ENCODE measurements around the gene CLSTN1. TPM values are rescaled to one million over a fixed set of nuclear protein-coding genes. Genes with fewer than 3 reads are reported as not detected.

CLSTN1 gene
- total and polyA plus RNA-seq, 10 of the 15 experiments (the other 5 are each of a cell fraction or from before 2014, with no cell fraction given), result 2.7 to 64.4 (median 23.2) TPM

DNA sequence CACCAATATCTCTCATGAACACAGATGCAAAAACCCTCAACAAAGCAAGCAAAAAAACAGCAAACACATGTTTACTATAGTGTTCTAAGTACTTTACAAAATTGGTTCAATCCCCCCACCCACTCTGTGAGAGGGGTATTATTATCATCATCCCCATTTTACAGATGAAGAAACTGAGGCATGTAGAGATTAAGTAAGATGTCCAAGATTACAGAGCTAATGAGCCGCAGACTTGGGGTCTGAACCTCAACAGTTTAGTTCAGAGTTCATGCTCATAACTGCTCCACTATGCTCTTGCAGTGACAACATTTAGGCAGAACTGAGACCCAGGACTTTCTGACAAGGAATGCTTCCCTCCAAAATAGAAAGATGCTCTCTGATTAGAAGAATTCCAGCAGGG lies 21.9 kb downstream of the CLSTN1 start:
- intact Hi-C loops (cut with micrococcal nuclease; ENCODE audit: unreplicated experiment) (no loop called here), in situ Hi-C loops (cut with MboI) (no loop called here)
- Histone ChIP-seq H4K20me1 (ENCODE audit: control insufficient read depth, insufficient read depth) (no peaks in the 10 kb centered on the region), H3K9me3 (replicated peaks; ENCODE audit: control insufficient read depth, insufficient read depth, low read length) (no peaks in the 10 kb centered on the region), H3K36me3 (ENCODE audit: control insufficient read depth in 2 of 2, insufficient read depth in 2 of 2, low read length in 1 of 2) (no peaks in the 10 kb centered on the region; a peak in 1 of 4 replicates), H3K4me3 (no peak overlapping the region), H3K79me2 (ENCODE audit: control insufficient read depth, insufficient read depth, low read length) (peaks cover 44% of the 10 kb centered on the region), H3K4me1 (ENCODE audit: control insufficient read depth, insufficient read depth, low read length) (peaks cover 11% of the 10 kb centered on the region; the same call in 1 of the 2 replicates), H3K4me2 (ENCODE audit: control insufficient read depth, insufficient read depth) (no peak overlapping the region), H3K27ac (ENCODE audit: control insufficient read depth, insufficient read depth) (no peak overlapping the region), H2AFZ (ENCODE audit: control insufficient read depth, low read depth, low read length) (no peak overlapping the region), H3K9ac (ENCODE audit: control insufficient read depth, insufficient read depth, low read length) (no peak overlapping the region), H3K27me3 (replicated peaks in 1 of 2; ENCODE audit: control insufficient read depth in 2 of 2, insufficient read depth in 2 of 2, low read length in 1 of 2) (no peaks in the 10 kb centered on the region)
- DNase-seq (ENCODE audit: low read depth, low spot score) (no peak), FAIRE-seq (no peak), ATAC-seq (no peak)
- RAD21 ChIA-PET (ENCODE audit: unreplicated experiment), result interaction anchor here (1.3 kb wide), 1 partner anchor 17 kb away, joined by 5 read pairs; no protein-coding TSS in a partner anchor
- CTCF ChIA-PET, result interaction anchor here (1.0 to 2.0 kb wide), 4 partner anchors 12 to 62 kb away, joined by 3 to 5 read pairs (median 4); no protein-coding TSS in a partner anchor
- TF ChIP-seq NRF1 (conservative IDR thresholded peaks at IDR 0.05; ENCODE audit: low read depth, low read length) (no peak), RAD21 (IDR thresholded peaks at IDR 0.05; ENCODE audit: insufficient read depth, low read depth, low read length) (no peak), HDAC6 (IDR thresholded peaks at IDR 0.05; ENCODE audit: unreplicated experiment) (no peak), NFYB (IDR thresholded peaks at IDR 0.05; ENCODE audit: insufficient read depth, low read depth, low read length) (no peak), ZZZ3 (IDR thresholded peaks at IDR 0.05; ENCODE audit: control insufficient read depth, insufficient read length, low read depth) (no peak)
- TF ChIP-seq, protein P1, sequence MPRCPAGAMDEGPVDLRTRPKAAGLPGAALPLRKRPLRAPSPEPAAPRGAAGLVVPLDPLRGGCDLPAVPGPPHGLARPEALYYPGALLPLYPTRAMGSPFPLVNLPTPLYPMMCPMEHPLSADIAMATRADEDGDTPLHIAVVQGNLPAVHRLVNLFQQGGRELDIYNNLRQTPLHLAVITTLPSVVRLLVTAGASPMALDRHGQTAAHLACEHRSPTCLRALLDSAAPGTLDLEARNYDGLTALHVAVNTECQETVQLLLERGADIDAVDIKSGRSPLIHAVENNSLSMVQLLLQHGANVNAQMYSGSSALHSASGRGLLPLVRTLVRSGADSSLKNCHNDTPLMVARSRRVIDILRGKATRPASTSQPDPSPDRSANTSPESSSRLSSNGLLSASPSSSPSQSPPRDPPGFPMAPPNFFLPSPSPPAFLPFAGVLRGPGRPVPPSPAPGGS (IDR thresholded peaks at IDR 0.05; ENCODE audit: borderline replicate concordance, insufficient read depth, low read depth, low read length, poor library complexity, severe bottlenecking), result no peak
- TF ChIP-seq, protein P2, sequence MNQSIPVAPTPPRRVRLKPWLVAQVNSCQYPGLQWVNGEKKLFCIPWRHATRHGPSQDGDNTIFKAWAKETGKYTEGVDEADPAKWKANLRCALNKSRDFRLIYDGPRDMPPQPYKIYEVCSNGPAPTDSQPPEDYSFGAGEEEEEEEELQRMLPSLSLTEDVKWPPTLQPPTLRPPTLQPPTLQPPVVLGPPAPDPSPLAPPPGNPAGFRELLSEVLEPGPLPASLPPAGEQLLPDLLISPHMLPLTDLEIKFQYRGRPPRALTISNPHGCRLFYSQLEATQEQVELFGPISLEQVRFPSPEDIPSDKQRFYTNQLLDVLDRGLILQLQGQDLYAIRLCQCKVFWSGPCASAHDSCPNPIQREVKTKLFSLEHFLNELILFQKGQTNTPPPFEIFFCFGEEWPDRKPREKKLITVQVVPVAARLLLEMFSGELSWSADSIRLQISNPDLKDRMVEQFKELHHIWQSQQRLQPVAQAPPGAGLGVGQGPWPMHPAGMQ (IDR thresholded peaks at IDR 0.05; ENCODE audit: borderline replicate concordance), result no peak
- no TSS peak for BruUV-seq (replicated peaks)
- WGBS (ENCODE audit: insufficient coverage, insufficient replicate concordance, low lambda C conversion rate, missing lambda C conversion rate), result 95% methylated on average over 1 of the region's 1 CpG
- SMC1A ChIA-PET (ENCODE audit: uncharacterized antibody, unreplicated experiment), result interaction anchor here (1.0 to 1.6 kb wide), 4 partner anchors 15 to 57 kb away, joined by 3 to 6 read pairs (median 4); no protein-coding TSS in a partner anchor
- POLR2A ChIA-PET, result no interaction called here
